ENCODE results near the gene FUT1.

FUT1 gene

DNA sequence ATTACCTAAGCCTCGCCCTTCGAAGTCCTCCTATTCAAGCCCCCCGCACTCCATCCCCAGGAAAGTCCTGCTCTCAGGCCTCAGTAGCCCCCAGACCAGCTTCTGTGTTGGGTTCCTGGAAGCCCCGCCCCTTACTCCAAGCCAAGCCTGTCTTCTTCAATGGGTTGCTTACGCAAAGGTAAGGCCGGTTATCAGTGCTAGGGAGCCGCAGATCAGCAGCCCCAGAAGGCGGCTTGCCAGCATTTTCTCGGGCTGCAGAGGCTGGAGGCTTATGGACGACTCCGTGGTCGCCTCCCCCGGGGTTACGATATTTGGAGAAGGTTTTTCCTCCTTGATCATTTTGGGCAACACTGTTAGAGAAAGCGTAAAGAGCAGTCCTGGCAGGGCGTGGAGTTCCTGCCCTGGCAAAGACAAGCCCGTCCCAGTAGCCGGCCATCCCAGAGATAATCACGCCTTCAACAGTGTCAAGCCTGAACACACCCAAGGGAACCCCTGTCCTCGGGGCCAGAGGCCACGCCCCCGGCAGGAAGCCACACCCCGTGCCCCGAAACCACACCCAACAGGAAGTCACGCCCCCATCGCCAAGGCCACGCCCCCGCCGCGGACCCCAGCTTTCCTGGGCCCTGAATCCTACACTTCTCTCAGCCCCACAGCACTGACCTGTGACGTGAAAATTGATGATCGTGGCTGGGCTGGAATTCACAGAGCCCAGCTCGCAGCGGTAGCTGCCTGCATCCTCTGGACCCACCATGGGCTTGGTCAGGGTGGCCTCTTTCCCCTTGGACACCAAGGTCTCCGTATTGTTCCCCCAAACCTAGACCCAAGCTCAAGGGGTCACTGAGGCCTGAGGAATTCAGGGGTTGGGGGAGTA lies 11.1 kb downstream of the FUT1 start:
- Histone ChIP-seq H3K27ac (ENCODE audit: low read length) (no peak overlapping the region), H3K9ac (ENCODE audit: low read length) (no peak overlapping the region), H4K20me1 (ENCODE audit: insufficient read depth, low read length) (no peaks in the 10 kb centered on the region), H3F3A (ENCODE audit: insufficient read depth, low read length) (no peaks in the 10 kb centered on the region), H3K9me3 (replicated peaks; ENCODE audit: insufficient read depth, low read length) (no peaks in the 10 kb centered on the region), H2AFZ (ENCODE audit: low read length) (no peak overlapping the region), H3K4me1 (ENCODE audit: low read length) (no peaks in the 10 kb centered on the region), H3K4me2 (ENCODE audit: low read depth, low read length) (no peak overlapping the region), H3K4me3 (ENCODE audit: low read length) (no peak overlapping the region), H3K27me3 (replicated peaks; ENCODE audit: insufficient read depth, low read length) (peaks cover 69% of the 10 kb centered on the region), H3K36me3 (replicated peaks; ENCODE audit: insufficient read depth, low read length) (no peaks in the 10 kb centered on the region), H3K79me2 (ENCODE audit: low read length) (no peaks in the 10 kb centered on the region), H3K9me2 (replicated peaks; ENCODE audit: insufficient read depth, low read length) (no peaks in the 10 kb centered on the region)
- no peak for DNase-seq
- TF ChIP-seq EZH2phosphoT487 (IDR thresholded peaks at IDR 0.05; ENCODE audit: low read length) (no peak), EZH2 (optimal IDR thresholded peaks at IDR 0.05; ENCODE audit: low read depth, low read length) (no peak)
- TF ChIP-seq, protein P1, sequence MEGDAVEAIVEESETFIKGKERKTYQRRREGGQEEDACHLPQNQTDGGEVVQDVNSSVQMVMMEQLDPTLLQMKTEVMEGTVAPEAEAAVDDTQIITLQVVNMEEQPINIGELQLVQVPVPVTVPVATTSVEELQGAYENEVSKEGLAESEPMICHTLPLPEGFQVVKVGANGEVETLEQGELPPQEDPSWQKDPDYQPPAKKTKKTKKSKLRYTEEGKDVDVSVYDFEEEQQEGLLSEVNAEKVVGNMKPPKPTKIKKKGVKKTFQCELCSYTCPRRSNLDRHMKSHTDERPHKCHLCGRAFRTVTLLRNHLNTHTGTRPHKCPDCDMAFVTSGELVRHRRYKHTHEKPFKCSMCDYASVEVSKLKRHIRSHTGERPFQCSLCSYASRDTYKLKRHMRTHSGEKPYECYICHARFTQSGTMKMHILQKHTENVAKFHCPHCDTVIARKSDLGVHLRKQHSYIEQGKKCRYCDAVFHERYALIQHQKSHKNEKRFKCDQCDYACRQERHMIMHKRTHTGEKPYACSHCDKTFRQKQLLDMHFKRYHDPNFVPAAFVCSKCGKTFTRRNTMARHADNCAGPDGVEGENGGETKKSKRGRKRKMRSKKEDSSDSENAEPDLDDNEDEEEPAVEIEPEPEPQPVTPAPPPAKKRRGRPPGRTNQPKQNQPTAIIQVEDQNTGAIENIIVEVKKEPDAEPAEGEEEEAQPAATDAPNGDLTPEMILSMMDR (IDR thresholded peaks at IDR 0.05; ENCODE audit: low read length): no peak

DNA sequence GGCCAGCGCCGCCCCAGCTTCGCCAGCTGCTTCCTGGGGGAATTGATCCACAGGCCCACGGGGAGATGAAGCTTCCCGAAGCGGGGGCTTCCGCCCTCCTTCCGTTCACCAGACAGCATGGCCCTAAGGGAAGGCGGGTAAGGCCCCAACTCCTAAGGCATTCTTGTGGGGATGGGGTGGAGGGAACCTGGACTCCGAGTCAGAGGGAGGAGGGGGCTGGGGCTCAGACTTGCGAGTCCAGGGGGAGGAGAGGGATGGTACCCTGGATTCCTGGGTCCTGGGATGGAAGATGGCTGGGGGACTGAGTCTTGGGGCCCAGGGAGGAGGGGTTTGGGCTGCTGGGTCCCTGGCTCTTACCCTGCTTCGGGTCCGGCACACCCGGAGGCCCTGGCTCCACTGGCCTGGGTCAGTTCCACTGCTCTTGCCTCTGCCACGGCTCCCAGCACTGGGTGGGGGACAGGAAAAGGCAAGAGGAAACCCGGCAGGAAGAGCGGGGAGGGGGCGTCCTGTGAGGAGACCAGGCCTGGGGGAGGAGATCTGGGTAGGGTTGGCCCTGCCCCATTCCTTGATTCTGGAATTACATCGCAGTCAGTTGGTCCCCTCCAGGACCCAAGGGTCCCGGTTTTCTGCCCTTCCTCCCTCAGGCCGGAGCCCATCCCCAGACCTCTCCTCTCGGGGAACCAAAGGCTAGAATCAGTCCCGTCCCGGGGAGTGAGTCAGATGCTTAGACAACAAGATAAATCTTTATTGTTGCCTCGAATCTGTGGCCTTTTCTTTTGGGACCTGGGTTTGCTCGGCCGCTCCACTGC lies 12.1 kb downstream of the FUT1 start, which contains the start of gene RASIP1:
Gene RASIP1, minus strand, starts transcription at position 447 of the 809 bp plus-strand sequence. Its CDS starts 328 bp downstream, at position 119.
- Histone ChIP-seq H2AFZ (ENCODE audit: low read length) (no peak within 1 kb of the TSS), H3K4me2 (ENCODE audit: low read depth, low read length) (no peak within 1 kb of the TSS), H4K20me1 (ENCODE audit: insufficient read depth, low read length) (no peaks in the 10 kb centered on the region), H3K4me3 (ENCODE audit: low read length) (no peak within 1 kb of the TSS), H3K4me1 (ENCODE audit: low read length) (no peaks in the 10 kb centered on the region), H3K9me3 (replicated peaks; ENCODE audit: insufficient read depth, low read length) (no peaks in the 10 kb centered on the region), H3F3A (ENCODE audit: insufficient read depth, low read length) (no peaks in the 10 kb centered on the region), H3K27ac (ENCODE audit: low read length) (no peak within 1 kb of the TSS), H3K36me3 (replicated peaks; ENCODE audit: insufficient read depth, low read length) (no peaks in the 10 kb centered on the region), H3K79me2 (ENCODE audit: low read length) (no peaks in the 10 kb centered on the region), H3K9me2 (replicated peaks; ENCODE audit: insufficient read depth, low read length) (no peaks in the 10 kb centered on the region), H3K9ac (ENCODE audit: low read length) (no peak within 1 kb of the TSS), H3K27me3 (replicated peaks; ENCODE audit: insufficient read depth, low read length) (peaks cover 63% of the 10 kb centered on the region)
- no peak for DNase-seq
- TF ChIP-seq EZH2 (optimal IDR thresholded peaks at IDR 0.05; ENCODE audit: low read depth, low read length): no peak
- no peak for TF ChIP-seq EZH2phosphoT487 (IDR thresholded peaks at IDR 0.05; ENCODE audit: low read length)
- TF ChIP-seq, protein P1 (IDR thresholded peaks at IDR 0.05; ENCODE audit: low read length): no peak

DNA sequence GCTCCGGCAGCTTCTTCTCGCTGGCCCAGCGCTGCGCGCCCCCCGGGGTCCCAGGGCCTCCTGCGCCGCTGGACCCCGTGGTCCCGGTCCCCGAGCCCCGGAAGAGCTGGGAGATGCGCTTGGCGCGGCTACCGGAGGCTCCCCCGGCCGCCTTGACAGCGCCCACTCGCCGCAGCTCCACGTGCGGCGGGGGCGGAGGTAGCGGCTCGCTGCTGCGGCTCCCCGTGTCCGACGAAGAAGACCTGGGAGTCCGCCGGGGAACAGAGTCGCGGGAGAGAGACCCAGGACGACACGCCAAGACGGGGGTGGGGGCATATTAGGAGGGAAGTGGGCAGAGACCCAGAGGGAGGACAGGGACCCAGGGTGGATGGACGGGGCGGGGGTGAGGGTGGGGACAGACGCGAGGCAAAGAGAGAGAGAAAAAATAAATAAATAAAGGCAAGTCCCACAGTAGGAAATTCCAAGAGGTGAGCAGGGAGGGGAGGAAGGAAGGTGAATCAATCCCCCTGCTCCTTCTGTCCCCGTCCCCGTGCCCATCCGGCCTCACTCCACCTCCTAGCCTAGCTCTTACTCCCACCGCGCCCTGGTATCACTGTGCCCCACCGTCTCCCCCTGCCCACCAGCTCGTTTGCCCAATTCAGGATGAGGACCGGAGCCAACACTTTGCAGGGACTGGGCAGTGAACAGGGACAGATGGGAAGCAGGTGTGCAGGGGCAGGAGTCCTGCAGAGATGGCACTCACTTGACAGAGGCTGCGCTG lies 12.9 kb downstream of the FUT1 start:
- Histone ChIP-seq H3K4me1 (ENCODE audit: low read length) (no peaks in the 10 kb centered on the region), H3K9me2 (replicated peaks; ENCODE audit: insufficient read depth, low read length) (no peaks in the 10 kb centered on the region), H3K36me3 (replicated peaks; ENCODE audit: insufficient read depth, low read length) (no peaks in the 10 kb centered on the region), H3K4me2 (ENCODE audit: low read depth, low read length) (no peak overlapping the region), H4K20me1 (ENCODE audit: insufficient read depth, low read length) (no peaks in the 10 kb centered on the region), H3K9ac (ENCODE audit: low read length) (no peak overlapping the region), H3K4me3 (ENCODE audit: low read length) (no peak overlapping the region), H3F3A (ENCODE audit: insufficient read depth, low read length) (no peaks in the 10 kb centered on the region), H3K79me2 (ENCODE audit: low read length) (no peaks in the 10 kb centered on the region), H3K27me3 (replicated peaks; ENCODE audit: insufficient read depth, low read length) (peaks cover 63% of the 10 kb centered on the region), H2AFZ (ENCODE audit: low read length) (no peak overlapping the region), H3K27ac (ENCODE audit: low read length) (no peak overlapping the region), H3K9me3 (replicated peaks; ENCODE audit: insufficient read depth, low read length) (no peaks in the 10 kb centered on the region)
- TF ChIP-seq EZH2phosphoT487 (IDR thresholded peaks at IDR 0.05; ENCODE audit: low read length) (no peak), EZH2 (optimal IDR thresholded peaks at IDR 0.05; ENCODE audit: low read depth, low read length) (no peak)
- TF ChIP-seq, protein P1 (IDR thresholded peaks at IDR 0.05; ENCODE audit: low read length): no peak
- no peak for DNase-seq
